Endothelial cell of umbilical vein (primary cell): Measurements from ENCODE around the gene SNX10. TPM values are rescaled to one million over a fixed set of nuclear protein-coding genes. Genes with fewer than 3 reads are reported as not detected.

Experiments used
- BruUV-seq: library from RNA; stranded (reverse); fragments of 400-500 nt; replicated peaks from 2 replicates; lab custom pipeline; 2021; lab: Mats Ljungman, UMichigan
- CTCF ChIA-PET: fragments of 300-600, 350-600 bp; sonication (Branson Sonifier 250); formaldehyde crosslinking; loops from one replicate; lab custom pipeline; 2021; ENCODE audit warnings: antibody characterized with exemption, inconsistent platforms; lab: Charles Lee
- POLR2A ChIA-PET: fragments of 300-600, 350-600 bp; sonication (Branson Sonifier 250); formaldehyde crosslinking; loops from one replicate; lab custom pipeline; 2021; ENCODE audit warnings: antibody characterized with exemption, inconsistent platforms; lab: Charles Lee
- DNase-seq: peaks from one replicate; pipeline ENCODE4 v3.0.0-alpha.2; 2011; ENCODE audit warnings: low read depth, low spot score
- FAIRE-seq: peaks from 2 replicates; lab custom pipeline; 2011; peaks lifted over from hg19 to GRCh38; lab: Jason Lieb, UNC
- H2AFZ ChIP-seq: 2 replicates; pipeline ENCODE4 v1.6.0; 2012; ENCODE audit warnings: low read depth, low read length, control low read depth, inconsistent platforms
- H3K27ac ChIP-seq: 2 replicates; pipeline ENCODE4 v1.5.1; 2011; ENCODE audit warnings: low read depth, mild to moderate bottlenecking, control low read depth, low read length, moderate library complexity; ENCODE audit not compliant: insufficient read depth
- H3K27me3 ChIP-seq, 2 experiments: 2 replicates each; pipeline versions ENCODE4 v1.6.0 to v1.6.1; 2011; ENCODE audit warnings: low read length in 2 of 2, mixed read lengths in 1 of 2; ENCODE audit not compliant: control insufficient read depth in 2 of 2, insufficient read depth in 2 of 2
- H3K36me3 ChIP-seq, 2 experiments: 2 replicates in 1 of 2; 3 replicates in 1 of 2; pipeline ENCODE4 v1.5.1; 2011; ENCODE audit warnings: low read length in 2 of 2, mild to moderate bottlenecking in 1 of 2, moderate library complexity in 1 of 2; ENCODE audit not compliant: control insufficient read depth in 2 of 2, insufficient read depth in 2 of 2; ENCODE audit errors: extremely low read depth in 1 of 2
- H3K4me1 ChIP-seq: 3 replicates; pipeline ENCODE4 v1.5.1; 2011; ENCODE audit warnings: mild to moderate bottlenecking, low read length; ENCODE audit not compliant: control insufficient read depth, insufficient read depth; ENCODE audit errors: extremely low read depth
- H3K4me2 ChIP-seq: 2 replicates; pipeline ENCODE4 v1.6.1; 2011; ENCODE audit warnings: low read length, control low read depth, mixed read lengths; ENCODE audit not compliant: insufficient read depth
- H3K4me3 ChIP-seq, 3 experiments: fragments of 200-600 bp in 1 of 3; sonication (generic), shearing (Covaris generic) in 1 of 3; replicated peaks in 1 of 3; 2 replicates each; pipeline ENCODE4 v1.5.1; 2011 to 2016; ENCODE audit warnings: control low read depth in 3 of 3, low read length in 3 of 3, mild to moderate bottlenecking in 2 of 3, inconsistent platforms in 1 of 3, low read depth in 1 of 3, moderate library complexity in 1 of 3; ENCODE audit not compliant: insufficient read depth in 1 of 3
- H3K79me2 ChIP-seq: 2 replicates; pipeline ENCODE4 v1.6.0; 2012; ENCODE audit warnings: low read length, inconsistent platforms; ENCODE audit not compliant: control insufficient read depth, insufficient read depth
- H3K9ac ChIP-seq: replicated peaks from 2 replicates; pipeline ENCODE3; 2011; ENCODE audit warnings: low read length, control low read depth; ENCODE audit not compliant: insufficient read depth; ENCODE audit errors: extremely low read depth
- H3K9me1 ChIP-seq: replicated peaks from 3 replicates; pipeline ENCODE4 v1.6.0; 2011; ENCODE audit warnings: mild to moderate bottlenecking, low read length; ENCODE audit not compliant: control insufficient read depth, insufficient read depth; ENCODE audit errors: extremely low read depth
- H3K9me3 ChIP-seq: replicated peaks from 2 replicates; pipeline ENCODE4 v1.5.1; 2012; ENCODE audit warnings: low read length, inconsistent platforms; ENCODE audit not compliant: control insufficient read depth, insufficient read depth
- H4K20me1 ChIP-seq: replicated peaks from 2 replicates; pipeline ENCODE3; 2011; ENCODE audit warnings: mild to moderate bottlenecking, low read length; ENCODE audit not compliant: control insufficient read depth, insufficient read depth; ENCODE audit errors: extremely low read depth
- EZH2 ChIP-seq: IDR thresholded peaks from 2 replicates; pipeline ENCODE4 v1.6.1; 2012; ENCODE audit warnings: borderline replicate concordance, low read depth, mild to moderate bottlenecking, moderate library complexity, low read length, inconsistent platforms; ENCODE audit not compliant: severe bottlenecking
- FOS ChIP-seq: IDR thresholded peaks from 2 replicates; pipeline ENCODE4 v1.6.1; 2011; ENCODE audit warnings: mild to moderate bottlenecking, low read length, moderate library complexity, borderline replicate concordance; ENCODE audit not compliant: insufficient read depth
- GATA2 ChIP-seq: IDR thresholded peaks from 2 replicates; pipeline ENCODE4 v1.7.0; 2011; ENCODE audit warnings: low read depth, mild to moderate bottlenecking, moderate library complexity, mixed read lengths, low read length; ENCODE audit not compliant: insufficient read length, insufficient read depth
- JUN ChIP-seq: IDR thresholded peaks from 2 replicates; pipeline ENCODE4 v1.6.1; 2011; ENCODE audit warnings: borderline replicate concordance, low read depth; ENCODE audit not compliant: insufficient read length, insufficient read depth
- MAX ChIP-seq: IDR thresholded peaks from 2 replicates; pipeline ENCODE4 v1.6.1; 2011; ENCODE audit not compliant: insufficient read depth, insufficient read length
- MYC ChIP-seq: IDR thresholded peaks from one replicate; pipeline ENCODE4 v1.6.1; 2011; ENCODE audit warnings: mild to moderate bottlenecking, low read depth, low read length
- POLR2A ChIP-seq: IDR thresholded peaks from 2 replicates; pipeline ENCODE4 v1.6.1; 2012; ENCODE audit warnings: low read depth, mild to moderate bottlenecking, control low read depth, low read length
- POLR2AphosphoS5 ChIP-seq: IDR thresholded peaks from 2 replicates; pipeline ENCODE4 v1.6.1; 2012; ENCODE audit warnings: low read depth, mild to moderate bottlenecking, control low read depth, low read length, moderate library complexity; ENCODE audit not compliant: insufficient read depth
- dilution Hi-C: fragments of 300-500 bp; cut with MboI; formaldehyde crosslinking; loops from one replicate; pipeline ENCODE4 v1.15.0; 2019; ENCODE audit warnings: low sequenced_read_pairs; ENCODE audit not compliant: extremely low pct_ligation_motif_present
- intact Hi-C: fragments of 100-400 bp; cut with micrococcal nuclease; formaldehyde crosslinking; loops from one replicate; pipeline ENCODE4 v1.10.0; 2022
- polyA plus RNA-seq, 4 experiments: library from polyadenylated mRNA; depleted of rRNA in 3 of 4; stranded (reverse) in 3 of 4; unstranded in 1 of 4; fragments of >200 nt; gene quantifications; 2 replicates each; pipeline versions ENCODE4 v1.2.1 to v1.2.3, GENCODE V29; 2011 to 2012; ENCODE audit warnings: missing spikeins in 1 of 4
- total RNA-seq: library from RNA; stranded (reverse); gene quantifications from 2 replicates; pipeline ENCODE4 v1.2.3, GENCODE V29; 2021
- TF ChIP-seq, protein P1 (sequence below), 2 donors: IDR thresholded peaks; 1 replicate in 1 of 2; 2 replicates in 1 of 2; pipeline ENCODE4 v1.5.1; 2011; ENCODE audit warnings: low read length in 2 of 2, mild to moderate bottlenecking in 2 of 2, moderate library complexity in 2 of 2, control low read depth in 1 of 2, inconsistent platforms in 1 of 2, low read depth in 1 of 2; ENCODE audit not compliant: insufficient read depth in 1 of 2; ENCODE audit errors: extremely low read depth in 1 of 2

Gene SNX10
- total and polyA plus RNA-seq, 2 donors (not counting 3 experiments of a cell fraction or from before 2014, with no cell fraction given) = 0.25 to 0.80 TPM

- no peak for TF ChIP-seq MYC
- no peak for TF ChIP-seq FOS
- TF ChIP-seq, protein P1, sequence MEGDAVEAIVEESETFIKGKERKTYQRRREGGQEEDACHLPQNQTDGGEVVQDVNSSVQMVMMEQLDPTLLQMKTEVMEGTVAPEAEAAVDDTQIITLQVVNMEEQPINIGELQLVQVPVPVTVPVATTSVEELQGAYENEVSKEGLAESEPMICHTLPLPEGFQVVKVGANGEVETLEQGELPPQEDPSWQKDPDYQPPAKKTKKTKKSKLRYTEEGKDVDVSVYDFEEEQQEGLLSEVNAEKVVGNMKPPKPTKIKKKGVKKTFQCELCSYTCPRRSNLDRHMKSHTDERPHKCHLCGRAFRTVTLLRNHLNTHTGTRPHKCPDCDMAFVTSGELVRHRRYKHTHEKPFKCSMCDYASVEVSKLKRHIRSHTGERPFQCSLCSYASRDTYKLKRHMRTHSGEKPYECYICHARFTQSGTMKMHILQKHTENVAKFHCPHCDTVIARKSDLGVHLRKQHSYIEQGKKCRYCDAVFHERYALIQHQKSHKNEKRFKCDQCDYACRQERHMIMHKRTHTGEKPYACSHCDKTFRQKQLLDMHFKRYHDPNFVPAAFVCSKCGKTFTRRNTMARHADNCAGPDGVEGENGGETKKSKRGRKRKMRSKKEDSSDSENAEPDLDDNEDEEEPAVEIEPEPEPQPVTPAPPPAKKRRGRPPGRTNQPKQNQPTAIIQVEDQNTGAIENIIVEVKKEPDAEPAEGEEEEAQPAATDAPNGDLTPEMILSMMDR (IDR thresholded peaks at IDR 0.05; ENCODE audit: extremely low read depth in 1 of 2, insufficient read depth in 1 of 2, low read depth in 1 of 2, low read length in 2 of 2) = no peak
- no peak for TF ChIP-seq POLR2AphosphoS5
- TF ChIP-seq EZH2 = no peak
- TF ChIP-seq GATA2 = no peak
- no peak for TF ChIP-seq POLR2A
- no peak for TF ChIP-seq JUN
- TF ChIP-seq MAX = no peak
- CTCF ChIA-PET = interaction anchor here (0.9 to 1.6 kb wide), 3 partner anchors 9 to 34 kb away, joined by 3 to 4 read pairs (median 4); no protein-coding TSS in a partner anchor
- no peak overlapping the region for H2AFZ ChIP-seq
- no peaks in the 10 kb centered on the region for H3K27me3 ChIP-seq
- dilution Hi-C loops = no loop called here
- no peaks in the 10 kb centered on the region for H3K9me3 ChIP-seq
- intact Hi-C loops = no loop called here
- DNase-seq = no peak
- H4K20me1 ChIP-seq = no peaks in the 10 kb centered on the region
- H3K4me2 ChIP-seq = no peak overlapping the region
- H3K27ac ChIP-seq = no peak overlapping the region
- no peaks in the 10 kb centered on the region for H3K36me3 ChIP-seq
- H3K4me3 ChIP-seq = no peak overlapping the region
- no peaks in the 10 kb centered on the region for H3K9me1 ChIP-seq
- no TSS peak for BruUV-seq
- peaks cover 7% of the 10 kb centered on the region for H3K4me1 ChIP-seq
- no peak overlapping the region for H3K9ac ChIP-seq
- POLR2A ChIA-PET = no interaction called here
- H3K79me2 ChIP-seq = no peaks in the 10 kb centered on the region
- FAIRE-seq = no peak
Measured at GRCh38 chr7:26403640-26404039, 112.0 kb downstream of the SNX10 start.
